ENCODE results near the gene CCDC106. TPM values are rescaled to one million over a fixed set of nuclear protein-coding genes. Genes with fewer than 3 reads are reported as not detected.

CCDC106 gene
- total RNA-seq, 1 experiment from 2014 or later, result 17.6 TPM

DNA sequence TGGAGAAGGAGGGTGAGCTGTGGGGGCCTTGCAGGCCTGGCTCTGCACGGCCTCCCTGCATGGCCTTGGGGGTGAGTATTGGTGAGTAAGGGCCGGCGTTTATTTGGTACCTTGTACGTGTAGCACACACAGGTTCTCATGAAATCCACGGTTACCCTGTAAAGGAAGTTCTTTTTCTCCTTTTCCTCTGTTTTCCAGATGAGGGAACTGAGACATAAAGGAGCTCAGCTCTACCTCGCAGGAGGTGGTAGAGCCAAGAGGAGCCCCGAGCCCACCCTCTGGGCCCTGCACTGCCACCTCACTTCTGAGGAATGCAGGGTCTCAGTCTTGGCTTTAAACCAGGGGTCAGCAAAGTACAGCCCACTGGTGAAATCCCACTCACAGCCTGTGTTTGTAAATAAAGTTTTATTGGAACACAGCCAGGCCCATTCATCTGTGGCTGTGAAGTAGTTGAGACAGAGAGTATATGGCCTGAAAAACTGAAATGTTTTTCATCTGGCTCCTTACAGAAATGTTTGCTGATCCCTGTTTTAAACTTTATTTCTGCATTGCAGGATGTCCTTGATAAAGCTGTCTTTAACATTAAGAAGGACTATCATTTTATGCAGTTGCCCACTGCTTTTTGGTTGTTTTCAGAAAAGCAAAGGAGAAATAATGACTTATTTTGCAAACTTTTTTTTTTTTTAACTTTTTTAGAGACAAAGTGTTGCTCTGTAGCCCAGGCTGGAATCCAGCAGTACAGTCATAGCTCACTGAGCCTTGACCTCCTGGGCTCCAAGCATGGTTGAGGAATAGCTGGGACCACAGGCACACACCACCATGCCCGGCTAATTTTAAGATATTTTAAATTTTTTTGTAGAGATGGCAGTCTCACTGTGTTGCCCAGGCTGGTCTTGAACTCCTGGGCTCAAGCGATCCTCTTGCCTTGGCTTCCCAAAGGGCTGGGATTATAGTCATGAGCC is 33.4 kb downstream of the CCDC106 start:
- DNase-seq (ENCODE audit: low read depth), result no peak

DNA sequence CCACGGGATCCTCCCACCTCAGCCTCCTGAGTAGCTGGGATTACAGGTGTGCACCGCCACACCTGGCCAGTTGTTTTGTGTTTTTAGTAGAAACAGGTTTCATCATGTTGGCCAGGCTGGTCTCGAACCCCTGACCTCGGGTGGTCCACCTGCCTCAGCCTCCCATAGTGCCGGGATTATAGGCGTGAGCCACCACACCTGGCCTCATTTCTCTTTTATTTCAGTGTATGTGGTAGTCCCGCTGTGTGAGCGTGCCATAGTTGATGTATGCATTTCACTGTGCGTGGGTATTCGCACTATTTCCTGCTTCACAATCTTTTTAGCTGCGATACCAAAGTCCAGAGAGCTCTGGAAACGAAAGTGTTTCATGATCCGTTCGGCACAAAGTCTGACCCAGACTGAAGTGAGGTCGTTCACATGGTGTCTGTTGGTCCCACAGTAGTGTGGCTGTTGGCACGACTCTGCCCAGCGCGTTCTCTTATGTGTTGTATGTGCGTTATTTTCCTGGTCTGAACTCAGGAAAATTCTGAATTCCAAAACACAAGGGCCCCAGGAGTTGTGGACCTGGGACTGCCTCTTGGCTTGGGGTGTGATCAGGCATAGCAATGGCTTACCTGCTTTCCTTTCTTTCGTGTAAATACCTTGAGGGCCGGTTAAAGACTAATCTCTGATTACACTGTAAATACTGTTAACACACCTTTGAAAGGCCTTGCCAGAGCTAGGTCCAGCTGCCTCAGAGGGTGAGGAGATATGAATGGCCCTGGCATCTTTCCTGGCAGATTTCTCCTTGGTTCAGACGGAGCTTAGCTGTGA is 35.6 kb downstream of the CCDC106 start:
- DNase-seq (ENCODE audit: low read depth), result no peak

DNA sequence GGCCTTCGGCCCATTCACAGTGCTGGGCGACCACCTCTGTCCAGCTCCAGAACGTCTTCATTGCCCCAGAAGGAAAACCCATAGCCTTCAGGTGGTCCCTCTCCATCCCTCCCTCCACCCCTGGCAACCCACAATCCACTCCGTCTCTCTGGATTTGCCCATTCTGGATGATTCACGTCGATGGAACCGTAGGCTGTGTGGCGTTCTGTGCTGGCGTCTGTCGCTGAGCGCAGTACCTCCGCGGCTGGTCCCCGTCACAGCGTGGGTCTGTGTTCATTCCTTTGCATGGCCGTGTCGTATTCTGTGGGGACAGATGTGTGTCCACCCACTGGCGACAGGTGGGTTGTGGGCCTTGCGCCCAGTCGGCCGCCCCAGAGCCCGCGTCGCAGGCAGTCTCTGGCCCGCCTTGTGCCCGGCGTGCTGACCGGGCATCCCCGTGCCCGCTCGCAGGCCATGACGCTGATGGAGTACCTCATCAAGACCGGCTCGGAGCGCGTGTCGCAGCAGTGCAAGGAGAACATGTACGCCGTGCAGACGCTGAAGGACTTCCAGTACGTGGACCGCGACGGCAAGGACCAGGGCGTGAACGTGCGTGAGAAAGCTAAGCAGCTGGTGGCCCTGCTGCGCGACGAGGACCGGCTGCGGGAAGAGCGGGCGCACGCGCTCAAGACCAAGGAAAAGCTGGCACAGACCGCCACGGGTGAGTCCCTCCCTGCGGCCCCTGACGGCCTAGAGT is 37.1 kb downstream of the CCDC106 start:
- DNase-seq (ENCODE audit: low read depth), result no peak

DNA sequence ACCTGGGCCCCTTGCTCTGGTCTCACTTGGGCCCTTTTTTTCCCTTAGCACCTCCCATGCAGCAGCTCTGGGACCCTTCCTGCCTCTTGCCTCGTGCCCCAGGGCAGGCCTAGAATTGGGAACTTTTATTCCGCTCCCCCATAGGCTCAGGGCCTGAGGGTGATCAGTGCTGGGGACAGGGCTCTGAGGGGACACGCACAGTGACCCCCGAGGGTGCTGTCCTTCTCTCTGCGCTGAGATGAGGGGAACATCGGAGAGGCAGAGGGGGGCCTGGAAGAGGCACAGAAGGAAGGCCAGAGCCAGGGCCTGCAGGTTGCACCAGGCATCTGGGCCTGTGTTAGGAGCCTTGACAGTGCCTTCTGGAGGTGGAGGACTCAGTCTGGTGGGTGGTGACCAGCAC is 37.8 kb downstream of the CCDC106 start:
- no peak for DNase-seq (ENCODE audit: low read depth)

DNA sequence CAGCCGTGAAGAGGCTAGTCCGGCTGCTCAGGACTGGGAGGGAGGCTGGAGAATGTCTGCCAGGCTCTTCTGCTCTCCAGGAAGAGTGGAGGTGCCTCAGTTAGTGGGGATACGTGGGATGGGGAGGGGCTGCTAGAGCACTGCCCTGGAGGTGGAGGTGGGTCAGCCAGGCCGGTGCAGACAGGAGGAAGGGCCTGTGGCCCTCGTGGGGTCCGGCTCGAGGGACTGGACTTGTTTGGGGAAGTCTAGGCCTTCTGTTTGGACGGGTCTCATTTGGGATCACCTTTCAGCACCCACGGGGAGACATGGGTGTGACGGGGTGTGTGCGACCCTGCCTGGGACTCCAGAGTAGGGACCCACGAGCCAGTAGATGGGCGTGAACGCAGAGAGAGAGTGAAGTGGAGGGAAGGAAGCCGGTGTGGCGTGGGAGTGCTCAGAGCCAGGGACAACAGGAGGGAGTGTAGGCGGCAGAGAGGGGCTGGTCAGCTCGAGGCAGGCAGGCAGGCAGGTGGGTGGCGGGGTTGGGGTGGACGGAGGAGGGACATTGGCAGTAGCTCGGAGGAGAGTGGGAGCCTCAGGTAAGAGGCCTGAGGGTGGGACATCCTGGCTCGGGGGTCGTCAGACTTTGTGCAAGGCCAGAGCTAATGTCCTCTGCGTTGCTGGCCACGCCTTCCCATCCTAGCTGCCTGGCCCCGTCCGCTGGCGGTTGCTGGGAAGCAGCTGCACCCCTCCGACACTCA is 38.5 kb downstream of the CCDC106 start:
- DNase-seq (ENCODE audit: low read depth), result no peak

DNA sequence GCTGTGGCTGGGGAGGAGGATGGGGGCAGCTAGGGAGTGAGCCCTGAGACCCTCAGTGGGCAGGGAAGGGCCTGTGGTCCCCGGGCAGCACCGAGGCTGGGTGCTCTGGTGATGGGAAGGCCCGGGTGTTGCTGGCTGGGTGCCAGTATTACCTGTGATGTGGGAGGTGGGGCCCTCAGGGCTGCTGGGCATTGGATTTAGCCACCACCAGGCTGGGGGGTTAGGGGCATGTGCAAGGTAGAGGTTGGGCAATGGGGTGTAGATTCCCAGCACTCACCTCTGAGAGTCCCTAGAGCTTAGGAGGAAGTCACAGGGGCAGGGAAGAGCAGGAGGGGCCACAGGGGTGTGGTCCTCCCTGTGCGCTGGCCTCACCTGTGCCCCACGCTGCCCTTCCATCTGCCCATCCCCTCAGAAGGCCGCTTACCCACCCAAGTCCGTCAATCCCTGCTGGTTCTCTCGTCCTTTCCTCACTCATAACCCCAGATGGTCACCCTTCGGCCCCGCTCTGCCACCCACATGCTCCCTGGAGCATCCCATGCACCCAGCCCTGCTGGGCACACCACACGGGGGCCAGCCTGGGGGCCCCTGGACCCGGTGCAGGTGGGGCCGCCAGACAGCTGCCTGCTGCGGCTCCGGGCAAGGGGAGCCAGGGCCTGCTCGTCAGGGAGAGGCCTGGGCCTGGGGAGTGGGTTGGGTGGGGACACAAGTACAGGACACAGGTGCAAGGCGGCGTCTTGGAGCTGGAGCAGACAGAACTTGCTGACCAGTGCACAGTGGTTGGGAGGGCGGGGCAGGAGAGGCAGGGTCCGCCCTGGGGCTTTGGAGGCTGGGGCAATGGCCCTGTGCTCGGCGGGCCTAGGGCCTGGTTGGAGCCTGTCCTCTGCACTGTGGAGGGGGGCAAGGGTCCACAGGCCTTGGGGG is 39.5 kb downstream of the CCDC106 start:
- no peak for DNase-seq (ENCODE audit: low read depth)

DNA sequence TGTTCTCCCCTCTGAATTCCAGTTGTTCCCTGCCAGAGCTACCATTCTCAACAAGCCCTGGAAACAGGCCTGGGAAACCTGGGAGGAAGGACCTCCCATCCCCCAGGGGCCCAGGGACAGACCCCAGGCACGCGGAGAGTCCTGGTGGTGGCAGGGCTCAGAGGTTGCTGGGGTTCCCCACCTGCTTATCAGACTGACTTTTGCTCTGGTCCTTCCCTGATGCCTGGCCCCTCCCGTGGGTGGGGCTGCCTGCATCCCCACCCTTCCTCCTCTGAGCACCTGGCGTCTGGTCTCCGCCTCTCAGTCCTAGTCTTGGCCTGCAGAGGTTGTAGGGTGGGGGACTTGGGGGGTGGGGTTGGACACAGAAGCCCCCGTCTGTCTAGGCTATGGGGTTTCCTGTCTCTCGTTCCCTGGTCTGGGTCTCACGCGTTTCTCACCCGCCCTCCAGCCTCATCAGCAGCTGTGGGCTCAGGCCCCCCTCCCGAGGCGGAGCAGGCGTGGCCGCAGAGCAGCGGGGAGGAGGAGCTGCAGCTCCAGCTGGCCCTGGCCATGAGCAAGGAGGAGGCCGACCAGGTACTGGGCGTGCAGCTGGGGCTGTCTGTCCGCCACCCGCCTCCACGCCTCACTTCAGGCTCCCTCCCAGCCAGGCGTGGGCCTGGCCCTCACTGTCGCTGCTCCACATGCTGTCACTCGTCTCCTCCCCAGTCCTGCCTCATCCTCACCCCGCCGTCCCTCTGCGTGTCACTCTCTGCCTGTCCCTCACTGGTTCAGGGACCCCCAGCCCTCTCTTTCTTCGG is 40.6 kb downstream of the CCDC106 start:
- no peak for DNase-seq (ENCODE audit: low read depth)

DNA sequence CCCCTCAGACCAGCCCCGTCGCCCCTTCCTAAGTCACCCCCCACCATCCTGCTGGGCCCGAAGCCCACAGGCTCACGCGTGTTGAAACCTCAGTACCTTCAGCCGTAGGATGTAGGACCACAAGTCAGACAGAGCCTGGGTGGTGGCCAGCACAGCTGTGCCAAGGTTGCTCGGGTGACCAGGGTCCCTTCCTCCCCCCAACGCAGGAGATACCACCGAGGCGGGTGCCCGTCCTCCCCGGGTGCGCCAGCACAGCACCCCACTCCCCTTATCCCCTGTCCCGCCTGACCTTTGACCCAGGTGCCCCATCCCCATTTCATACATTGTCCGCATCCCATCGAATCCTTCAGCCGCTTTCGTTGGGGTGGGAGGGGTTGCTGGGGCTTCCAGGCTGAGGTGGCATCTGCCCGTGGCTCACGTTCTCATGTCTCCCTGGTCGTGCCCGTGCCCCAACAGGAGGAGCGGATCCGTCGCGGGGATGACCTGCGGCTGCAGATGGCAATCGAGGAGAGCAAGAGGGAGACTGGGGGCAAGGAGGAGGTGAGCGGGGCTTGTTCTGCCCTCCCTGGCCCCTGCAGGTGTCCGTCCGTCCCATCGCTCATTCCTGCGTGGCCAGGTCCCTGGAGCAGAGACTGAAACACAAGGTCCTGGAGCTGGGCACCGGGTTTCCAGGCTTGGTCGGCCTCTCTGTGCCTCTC is 41.5 kb downstream of the CCDC106 start:
- no peak for DNase-seq (ENCODE audit: low read depth)

DNA sequence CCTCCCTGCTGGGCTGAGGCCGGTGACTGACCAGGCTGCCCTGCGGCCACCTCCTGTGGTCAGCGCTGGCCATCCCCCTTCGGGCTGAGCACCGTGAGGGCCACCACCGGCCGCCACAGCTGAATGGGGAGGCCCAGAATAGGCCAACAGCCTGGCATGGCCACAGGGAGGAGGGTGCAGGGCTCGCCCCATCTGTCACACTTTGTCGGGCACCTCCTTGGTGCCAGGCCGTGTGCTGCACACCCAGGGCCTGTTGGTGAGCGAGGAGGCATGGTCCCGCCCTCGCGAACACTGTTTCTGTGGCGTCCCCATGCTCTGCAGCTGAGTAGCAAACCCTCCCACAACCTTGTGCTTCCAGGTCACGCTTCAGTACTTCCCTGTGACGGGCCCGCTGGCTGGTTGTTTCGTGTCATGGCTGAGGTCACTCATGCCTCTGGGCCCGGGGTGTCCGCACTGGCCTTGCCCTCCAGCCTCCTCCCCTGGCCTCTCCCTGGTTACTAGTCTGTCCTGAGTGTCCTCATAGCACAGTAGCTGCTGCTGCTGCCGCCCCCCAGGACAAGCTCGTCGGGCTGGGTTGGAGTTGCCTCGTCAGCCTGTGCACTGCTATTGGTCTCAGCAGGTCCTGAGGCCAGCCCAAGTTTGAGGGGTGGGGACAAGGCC is 42.2 kb downstream of the CCDC106 start:
- DNase-seq (ENCODE audit: low read depth), result no peak

DNA sequence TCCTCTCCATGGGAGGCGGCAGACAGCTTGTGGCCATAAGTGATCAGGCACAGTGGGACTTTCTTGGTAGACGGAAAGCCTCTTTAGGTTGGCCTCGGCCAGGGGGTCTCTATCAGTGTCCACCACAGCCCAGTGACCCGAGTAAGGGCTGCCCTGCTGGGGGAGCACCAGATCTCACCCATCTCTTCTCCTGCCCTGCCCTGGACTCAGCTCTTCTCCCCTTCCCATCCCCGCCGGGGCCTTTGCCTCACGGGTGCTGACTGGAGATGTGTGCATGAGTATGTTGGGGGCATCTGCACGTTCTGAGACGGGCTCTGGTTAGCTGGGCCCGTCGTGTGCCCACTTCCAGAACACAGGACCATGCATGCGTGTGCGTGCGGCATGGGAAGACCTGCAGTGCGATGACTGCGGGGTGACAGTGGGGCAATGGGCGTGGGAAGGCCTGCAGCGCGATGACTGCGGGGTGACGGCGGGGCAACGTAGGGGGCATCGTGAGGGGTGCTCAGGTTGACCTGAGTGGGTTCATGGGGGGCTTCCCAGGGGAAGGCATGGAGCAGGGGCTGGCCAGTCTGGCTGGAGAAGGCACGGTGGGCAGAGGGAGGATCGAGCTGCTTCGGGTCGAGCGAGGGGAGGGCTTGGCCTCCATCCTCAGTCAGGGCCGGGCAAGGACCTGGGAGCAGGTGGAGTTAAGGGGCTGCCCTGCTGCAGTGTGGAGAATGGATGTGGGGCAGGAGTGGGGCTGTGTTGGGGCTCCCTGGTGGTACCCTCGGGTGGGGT is 42.9 kb downstream of the CCDC106 start:
- no peak for DNase-seq (ENCODE audit: low read depth)

DNA sequence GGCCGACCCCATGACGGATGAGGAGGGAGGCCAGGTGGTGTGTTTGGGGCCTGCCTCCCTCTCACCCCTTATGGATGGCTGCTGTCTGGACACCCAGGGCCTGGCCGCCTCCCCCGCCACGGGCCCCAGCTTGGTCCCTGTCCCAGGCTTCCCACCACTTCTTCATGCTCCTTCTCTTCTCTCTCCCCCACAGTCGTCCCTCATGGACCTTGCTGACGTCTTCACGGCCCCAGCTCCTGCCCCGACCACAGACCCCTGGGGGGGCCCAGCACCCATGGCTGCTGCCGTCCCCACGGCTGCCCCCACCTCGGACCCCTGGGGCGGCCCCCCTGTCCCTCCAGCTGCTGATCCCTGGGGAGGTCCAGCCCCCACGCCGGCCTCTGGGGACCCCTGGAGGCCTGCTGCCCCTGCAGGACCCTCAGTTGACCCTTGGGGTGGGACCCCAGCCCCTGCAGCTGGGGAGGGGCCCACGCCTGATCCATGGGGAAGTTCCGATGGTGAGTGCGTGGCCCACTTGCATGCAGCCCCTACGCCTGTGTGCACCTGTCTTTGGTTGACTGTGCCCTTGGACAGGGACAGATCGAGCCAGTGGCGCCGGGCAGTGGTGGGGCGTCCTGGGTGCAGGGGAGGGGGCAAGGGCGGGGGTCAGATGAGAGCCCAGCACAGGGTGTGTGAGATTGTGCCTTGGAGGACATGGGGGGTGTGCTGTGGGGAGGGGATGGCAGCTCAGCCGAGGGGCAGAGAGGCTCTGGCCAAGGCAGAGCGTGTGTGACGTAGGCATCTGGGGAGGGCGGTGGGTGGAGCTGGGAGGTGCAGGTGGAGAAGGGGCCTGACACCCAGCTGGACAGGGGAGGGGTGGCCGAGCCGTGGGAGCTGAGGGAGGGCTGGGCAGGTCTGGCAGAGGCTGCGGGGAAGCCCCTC is 43.8 kb downstream of the CCDC106 start:
- no peak for DNase-seq (ENCODE audit: low read depth)

DNA sequence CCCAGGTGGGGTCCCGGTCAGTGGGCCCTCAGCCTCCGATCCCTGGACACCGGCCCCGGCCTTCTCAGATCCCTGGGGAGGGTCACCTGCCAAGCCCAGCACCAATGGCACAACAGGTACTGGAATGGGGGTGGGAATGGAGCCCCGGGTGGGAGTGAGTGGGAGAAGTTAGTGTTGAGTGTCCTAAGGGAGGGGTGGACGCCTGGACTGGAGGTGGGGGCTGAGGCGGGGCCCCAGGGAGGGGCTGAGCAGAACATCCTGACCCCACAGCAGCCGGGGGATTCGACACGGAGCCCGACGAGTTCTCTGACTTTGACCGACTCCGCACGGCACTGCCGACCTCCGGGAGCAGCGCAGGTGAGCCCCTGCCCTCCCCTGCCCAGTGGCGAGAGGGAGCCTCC is 44.7 kb downstream of the CCDC106 start:
- DNase-seq (ENCODE audit: low read depth), result no peak

DNA sequence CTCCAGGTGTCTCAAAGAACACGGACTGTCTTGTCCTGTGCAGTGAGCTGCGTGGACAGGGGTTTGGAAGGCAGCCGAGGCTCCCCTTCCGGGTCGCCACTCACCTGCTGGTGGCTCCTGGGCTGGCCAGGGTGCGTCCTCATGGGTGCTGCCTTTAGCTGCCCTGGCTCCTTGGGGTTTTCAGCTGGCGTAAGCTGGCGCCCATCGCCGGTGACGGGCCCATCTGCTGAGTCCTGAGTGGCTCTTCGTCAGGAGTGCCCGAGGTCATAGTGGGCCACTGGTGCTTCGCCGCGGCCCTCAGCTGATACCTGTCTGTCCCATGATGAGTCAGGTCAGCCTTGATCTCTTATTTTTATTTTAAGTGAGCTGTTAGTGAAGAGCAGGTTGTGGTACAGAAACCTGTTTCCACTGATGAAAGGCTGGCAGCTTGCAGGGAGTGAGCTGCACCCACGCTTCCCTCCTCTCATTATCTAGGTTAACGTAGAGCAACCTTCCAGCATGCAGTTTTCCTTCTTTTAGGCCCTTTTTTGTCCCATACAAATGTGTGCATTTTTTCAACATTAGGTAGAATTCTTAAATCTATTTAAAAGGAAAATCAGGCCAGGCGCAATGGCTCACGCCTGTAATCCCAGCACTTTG is 45.4 kb downstream of the CCDC106 start:
- DNase-seq (ENCODE audit: low read depth), result no peak

DNA sequence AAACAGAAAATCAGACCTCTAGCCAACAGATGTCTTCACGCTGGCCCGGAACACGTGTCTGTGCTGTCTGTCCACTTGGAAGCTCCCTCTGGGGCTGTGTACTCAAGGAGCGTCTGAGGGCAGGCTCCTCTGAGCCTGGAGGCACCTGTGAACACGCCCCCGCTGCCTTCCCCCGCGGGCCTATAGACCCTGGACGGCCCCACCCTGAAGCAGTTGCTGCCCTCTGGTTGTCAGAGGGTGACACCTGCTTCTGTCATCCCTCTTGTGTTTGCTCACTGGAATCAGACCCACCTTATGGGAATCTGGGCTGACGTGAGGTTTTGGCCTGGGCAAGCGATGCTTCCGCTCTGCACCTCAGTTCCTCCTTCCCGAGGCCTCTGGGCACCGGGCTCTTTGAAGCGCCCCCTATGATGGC is 46.2 kb downstream of the CCDC106 start:
- no peak for DNase-seq (ENCODE audit: low read depth)
